ENCODE data around the gene FAM210B. TPM values are rescaled to one million over a fixed set of nuclear protein-coding genes. Genes with fewer than 3 reads are reported as not detected.

The FAM210B gene
- total and polyA plus RNA-seq, 2 experiments from 2014 or later: 15.4 to 16.2 TPM

DNA sequence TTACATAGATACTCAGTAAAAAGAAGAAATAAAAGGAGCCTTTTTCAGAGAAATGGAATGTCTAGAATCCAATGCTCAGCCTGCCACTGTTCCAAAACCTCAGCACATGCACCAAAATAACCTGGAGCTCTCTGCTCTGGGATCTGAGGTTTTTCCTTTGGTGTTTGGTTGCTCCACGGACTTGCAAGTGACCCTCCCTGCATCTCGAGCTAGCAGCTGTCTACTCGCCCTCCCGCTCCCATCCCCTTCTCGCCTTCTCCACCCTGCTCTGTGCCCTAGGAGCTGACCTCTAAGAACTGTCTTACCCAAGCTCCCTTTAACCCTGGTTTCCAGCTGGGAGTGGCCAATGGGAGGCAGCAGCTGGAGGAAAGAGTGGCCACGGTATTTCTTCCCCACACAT is 35.1 kb upstream of the FAM210B start:
- peaks cover 96% of the 10 kb centered on the region for H3K9me3 Mint-ChIP-seq

More for the DNA sequence above, 35.1 kb upstream of the FAM210B start:
- Histone ChIP-seq H3F3A (replicated peaks; ENCODE audit: low read depth) (no peaks in the 10 kb centered on the region), H3K27ac (ENCODE audit: low read depth) (no peak overlapping the region), H3K36me3 (ENCODE audit: insufficient read depth) (peaks cover 10% of the 10 kb centered on the region; the same call in 1 of the 2 replicates), H3K4me3 (no peak overlapping the region), H4K20me1 (replicated peaks; ENCODE audit: insufficient read depth) (no peaks in the 10 kb centered on the region), H2AFZ (no peak overlapping the region), H3K27me3 (ENCODE audit: insufficient read depth) (no peaks in the 10 kb centered on the region), H3K4me1 (ENCODE audit: insufficient read depth) (no peaks in the 10 kb centered on the region), H3K79me2 (replicated peaks; ENCODE audit: insufficient read depth) (no peaks in the 10 kb centered on the region), H3K9me2 (ENCODE audit: insufficient read depth) (no peaks in the 10 kb centered on the region), H3K4me2 (no peak overlapping the region)
- Mint-ChIP-seq H3K27me3 (ENCODE audit: insufficient read depth, low read depth, poor library complexity) (peaks cover 6% of the 10 kb centered on the region), H3K4me3 (no peak overlapping the region), H3K27ac (no peak overlapping the region), H3K4me1 (no peaks in the 10 kb centered on the region), H3K36me3 (ENCODE audit: low read depth) (peaks cover 36% of the 10 kb centered on the region)
- DNase-seq (ENCODE audit: low spot score) (no peak), ATAC-seq (no peak)
- no peak for TF ChIP-seq EZH2 (IDR thresholded peaks at IDR 0.05; ENCODE audit: low read depth, unreplicated experiment)
- no peak for TF ChIP-seq POLR2AphosphoS5 (IDR thresholded peaks at IDR 0.05; ENCODE audit: low read depth)
- TF ChIP-seq JUNB (IDR thresholded peaks at IDR 0.05; ENCODE audit: unreplicated experiment): no peak
- TF ChIP-seq STAT1 (IDR thresholded peaks at IDR 0.05; ENCODE audit: unreplicated experiment): no peak
- TF ChIP-seq CREB1 (CRISPR knock-in tag; IDR thresholded peaks at IDR 0.05; ENCODE audit: low read depth): no peak
- no peak for TF ChIP-seq REST (IDR thresholded peaks at IDR 0.05; ENCODE audit: unreplicated experiment)
- no peak for TF ChIP-seq ETS1 (IDR thresholded peaks at IDR 0.05)
- TF ChIP-seq NANOG (IDR thresholded peaks at IDR 0.05; ENCODE audit: borderline replicate concordance): no peak
- TF ChIP-seq CTCF (conservative IDR thresholded peaks at IDR 0.05; ENCODE audit: low read depth in 2 of 2): no peak
- TF ChIP-seq ZNF331 (CRISPR knock-in tag; IDR thresholded peaks at IDR 0.05; ENCODE audit: low read depth): no peak
- TF ChIP-seq EZH2phosphoT487 (IDR thresholded peaks at IDR 0.05; ENCODE audit: unreplicated experiment): no peak
- no peak for TF ChIP-seq ZNF114 (CRISPR knock-in tag; IDR thresholded peaks at IDR 0.05)
- TF ChIP-seq, protein P1, sequence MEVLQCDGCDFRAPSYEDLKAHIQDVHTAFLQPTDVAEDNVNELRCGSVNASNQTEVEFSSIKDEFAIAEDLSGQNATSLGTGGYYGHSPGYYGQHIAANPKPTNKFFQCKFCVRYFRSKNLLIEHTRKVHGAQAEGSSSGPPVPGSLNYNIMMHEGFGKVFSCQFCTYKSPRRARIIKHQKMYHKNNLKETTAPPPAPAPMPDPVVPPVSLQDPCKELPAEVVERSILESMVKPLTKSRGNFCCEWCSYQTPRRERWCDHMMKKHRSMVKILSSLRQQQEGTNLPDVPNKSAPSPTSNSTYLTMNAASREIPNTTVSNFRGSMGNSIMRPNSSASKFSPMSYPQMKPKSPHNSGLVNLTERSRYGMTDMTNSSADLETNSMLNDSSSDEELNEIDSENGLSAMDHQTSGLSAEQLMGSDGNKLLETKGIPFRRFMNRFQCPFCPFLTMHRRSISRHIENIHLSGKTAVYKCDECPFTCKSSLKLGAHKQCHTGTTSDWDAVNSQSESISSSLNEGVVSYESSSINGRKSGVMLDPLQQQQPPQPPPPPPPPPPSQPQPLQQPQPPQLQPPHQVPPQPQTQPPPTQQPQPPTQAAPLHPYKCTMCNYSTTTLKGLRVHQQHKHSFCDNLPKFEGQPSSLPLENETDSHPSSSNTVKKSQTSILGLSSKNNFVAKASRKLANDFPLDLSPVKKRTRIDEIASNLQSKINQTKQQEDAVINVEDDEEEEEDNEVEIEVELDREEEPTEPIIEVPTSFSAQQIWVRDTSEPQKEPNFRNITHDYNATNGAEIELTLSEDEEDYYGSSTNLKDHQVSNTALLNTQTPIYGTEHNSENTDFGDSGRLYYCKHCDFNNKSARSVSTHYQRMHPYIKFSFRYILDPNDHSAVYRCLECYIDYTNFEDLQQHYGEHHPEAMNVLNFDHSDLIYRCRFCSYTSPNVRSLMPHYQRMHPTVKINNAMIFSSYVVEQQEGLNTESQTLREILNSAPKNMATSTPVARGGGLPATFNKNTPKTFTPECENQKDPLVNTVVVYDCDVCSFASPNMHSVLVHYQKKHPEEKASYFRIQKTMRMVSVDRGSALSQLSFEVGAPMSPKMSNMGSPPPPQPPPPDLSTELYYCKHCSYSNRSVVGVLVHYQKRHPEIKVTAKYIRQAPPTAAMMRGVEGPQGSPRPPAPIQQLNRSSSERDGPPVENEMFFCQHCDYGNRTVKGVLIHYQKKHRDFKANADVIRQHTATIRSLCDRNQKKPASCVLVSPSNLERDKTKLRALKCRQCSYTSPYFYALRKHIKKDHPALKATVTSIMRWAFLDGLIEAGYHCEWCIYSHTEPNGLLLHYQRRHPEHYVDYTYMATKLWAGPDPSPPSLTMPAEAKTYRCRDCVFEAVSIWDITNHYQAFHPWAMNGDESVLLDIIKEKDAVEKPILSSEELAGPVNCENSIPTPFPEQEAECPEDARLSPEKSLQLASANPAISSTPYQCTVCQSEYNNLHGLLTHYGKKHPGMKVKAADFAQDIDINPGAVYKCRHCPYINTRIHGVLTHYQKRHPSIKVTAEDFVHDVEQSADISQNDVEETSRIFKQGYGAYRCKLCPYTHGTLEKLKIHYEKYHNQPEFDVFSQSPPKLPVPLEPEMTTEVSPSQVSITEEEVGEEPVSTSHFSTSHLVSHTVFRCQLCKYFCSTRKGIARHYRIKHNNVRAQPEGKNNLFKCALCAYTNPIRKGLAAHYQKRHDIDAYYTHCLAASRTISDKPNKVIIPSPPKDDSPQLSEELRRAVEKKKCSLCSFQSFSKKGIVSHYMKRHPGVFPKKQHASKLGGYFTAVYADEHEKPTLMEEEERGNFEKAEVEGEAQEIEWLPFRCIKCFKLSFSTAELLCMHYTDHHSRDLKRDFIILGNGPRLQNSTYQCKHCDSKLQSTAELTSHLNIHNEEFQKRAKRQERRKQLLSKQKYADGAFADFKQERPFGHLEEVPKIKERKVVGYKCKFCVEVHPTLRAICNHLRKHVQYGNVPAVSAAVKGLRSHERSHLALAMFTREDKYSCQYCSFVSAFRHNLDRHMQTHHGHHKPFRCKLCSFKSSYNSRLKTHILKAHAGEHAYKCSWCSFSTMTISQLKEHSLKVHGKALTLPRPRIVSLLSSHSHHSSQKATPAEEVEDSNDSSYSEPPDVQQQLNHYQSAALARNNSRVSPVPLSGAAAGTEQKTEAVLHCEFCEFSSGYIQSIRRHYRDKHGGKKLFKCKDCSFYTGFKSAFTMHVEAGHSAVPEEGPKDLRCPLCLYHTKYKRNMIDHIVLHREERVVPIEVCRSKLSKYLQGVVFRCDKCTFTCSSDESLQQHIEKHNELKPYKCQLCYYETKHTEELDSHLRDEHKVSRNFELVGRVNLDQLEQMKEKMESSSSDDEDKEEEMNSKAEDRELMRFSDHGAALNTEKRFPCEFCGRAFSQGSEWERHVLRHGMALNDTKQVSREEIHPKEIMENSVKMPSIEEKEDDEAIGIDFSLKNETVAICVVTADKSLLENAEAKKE (CRISPR knock-in tag; IDR thresholded peaks at IDR 0.05): no peak
